Activated CD8-positive, alpha-beta T cell treated with anti-CD3 and anti-CD28 coated beads for 36 hours (primary cell): ENCODE measurements around the gene CTBP2. TPM values are rescaled to one million over a fixed set of nuclear protein-coding genes. Genes with fewer than 3 reads are reported as not detected.

Experiments used
- ATAC-seq: fragments of 200-7000 bp; cut with Tn5 transposase; one replicate; pipeline ENCODE4 v1.10.0; 2021; ENCODE audit warnings: mild to moderate bottlenecking, moderate library complexity
- CTCF ChIA-PET: fragments of 350-600 bp; sonication (Branson Sonifier 250); formaldehyde crosslinking; loops from one replicate; lab custom pipeline; 2021; ENCODE audit warnings: antibody characterized with exemption; lab: Charles Lee
- POLR2A ChIA-PET: fragments of 350-600 bp; sonication (Branson Sonifier 250); formaldehyde crosslinking; loops from one replicate; lab custom pipeline; 2021; ENCODE audit warnings: antibody characterized with exemption; lab: Charles Lee
- DNase-seq: peaks from one replicate; pipeline ENCODE4 v3.0.0-alpha.2; 2020
- H3K27ac Mint-ChIP-seq: one replicate; pipeline ENCODE4 v1.8.0; 2021; ENCODE audit warnings: mild to moderate bottlenecking, mixed read lengths
- H3K27me3 Mint-ChIP-seq: one replicate; pipeline ENCODE4 v1.8.0; 2021; ENCODE audit warnings: mixed read lengths
- H3K36me3 Mint-ChIP-seq: one replicate; pipeline ENCODE4 v1.8.0; 2021; ENCODE audit warnings: low read depth, mixed read lengths
- H3K4me1 Mint-ChIP-seq: one replicate; pipeline ENCODE4 v1.8.0; 2021; ENCODE audit warnings: low read depth, mixed read lengths
- H3K4me3 Mint-ChIP-seq: one replicate; pipeline ENCODE4 v1.8.0; 2021; ENCODE audit warnings: mild to moderate bottlenecking, moderate library complexity, mixed read lengths
- H3K9me3 Mint-ChIP-seq: one replicate; pipeline ENCODE4 v1.8.0; 2021; ENCODE audit warnings: mixed read lengths
- CTCF ChIP-seq: fragments of 200-600 bp; IDR thresholded peaks from one replicate; pipeline ENCODE4 v1.8.0; 2022; ENCODE audit warnings: antibody characterized with exemption, mild to moderate bottlenecking
- intact Hi-C: fragments of 100-400 bp; cut with micrococcal nuclease; formaldehyde crosslinking; loops from one replicate; pipeline ENCODE4 v1.10.0; 2022
- total RNA-seq, 2 experiments: library from RNA; stranded (reverse); gene quantifications; one replicate each; pipeline ENCODE4 v1.2.3, GENCODE V29; 2021

CTBP2 gene
- total RNA-seq, 2 experiments from 2014 or later = 0.60 to 0.88 TPM

DNA sequence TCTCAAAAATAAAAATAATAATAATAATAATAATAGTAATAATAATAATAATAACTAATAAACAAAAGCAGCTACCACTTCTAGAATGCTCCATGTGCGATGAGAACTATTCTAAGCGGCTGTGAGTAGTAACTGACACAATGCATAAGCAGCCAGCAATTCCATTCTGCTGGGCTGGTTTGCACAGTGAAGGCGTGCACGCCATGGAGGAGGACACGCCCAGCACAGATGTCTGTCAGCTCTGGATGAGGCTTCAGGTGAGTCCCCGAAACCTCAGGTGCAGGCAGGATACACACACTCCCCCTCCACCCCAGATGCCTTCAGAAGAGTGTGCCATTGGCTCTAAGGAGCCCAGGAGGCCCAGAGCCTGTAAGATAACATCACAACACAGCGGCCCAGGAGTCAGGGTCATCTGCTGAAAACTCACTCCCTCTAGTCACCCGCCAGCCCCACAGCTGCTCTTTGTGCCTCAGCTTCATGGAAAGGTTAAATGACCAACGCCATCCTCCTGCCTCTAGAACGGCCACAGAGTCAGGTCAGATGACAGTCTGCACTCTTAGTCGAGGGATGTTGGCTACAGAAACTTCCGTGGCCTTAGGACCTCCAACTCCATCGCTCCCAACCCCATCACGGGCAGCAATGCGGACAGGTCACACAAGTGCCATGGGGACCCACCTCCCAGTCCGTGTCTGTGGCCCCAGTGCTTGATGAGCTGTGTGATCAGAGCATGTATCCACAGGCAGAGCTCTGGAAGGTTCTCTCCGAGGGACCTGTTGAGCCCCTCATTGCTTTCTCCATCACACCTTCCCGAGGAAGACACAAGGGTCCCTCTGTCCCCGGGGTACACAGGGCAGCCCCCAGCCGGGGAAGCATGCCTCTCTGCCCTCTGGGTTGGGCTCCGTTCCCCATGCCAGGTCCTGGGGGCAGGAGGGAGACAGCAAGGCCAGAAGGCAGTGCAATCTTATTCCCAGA, 103.9 kb downstream of the CTBP2 start:
- Mint-ChIP-seq H3K36me3 (no peaks in the 10 kb centered on the region), H3K9me3 (no peaks in the 10 kb centered on the region), H3K4me3 (no peak overlapping the region), H3K27ac (no peak overlapping the region), H3K4me1 (no peaks in the 10 kb centered on the region), H3K27me3 (peaks cover 26% of the 10 kb centered on the region)
- DNase-seq (no peak), ATAC-seq (no peak)
- POLR2A ChIA-PET = no interaction called here
- CTCF ChIA-PET = interaction anchor here (0.9 to 1.4 kb wide), 4 partner anchors 8 to 73 kb away, joined by 3 to 10 read pairs (median 3); no protein-coding TSS in a partner anchor
- TF ChIP-seq CTCF = no peak
- intact Hi-C loops = no loop called here

GRCh38 chr10:125055446-125055845, 104.9 kb downstream of the CTBP2 start:
- no peak for DNase-seq
- no peak for ATAC-seq
- Mint-ChIP-seq H3K4me1 (no peaks in the 10 kb centered on the region), H3K36me3 (no peaks in the 10 kb centered on the region), H3K4me3 (no peak overlapping the region), H3K27me3 (peaks cover 18% of the 10 kb centered on the region), H3K27ac (no peak overlapping the region), H3K9me3 (no peaks in the 10 kb centered on the region)
- POLR2A ChIA-PET = no interaction called here
- CTCF ChIA-PET = interaction anchor here (1.2 to 1.4 kb wide), 2 partner anchors 10 to 72 kb away, joined by 3 read pairs; no protein-coding TSS in a partner anchor
- intact Hi-C loops = no loop called here
- TF ChIP-seq CTCF = no peak

DNA sequence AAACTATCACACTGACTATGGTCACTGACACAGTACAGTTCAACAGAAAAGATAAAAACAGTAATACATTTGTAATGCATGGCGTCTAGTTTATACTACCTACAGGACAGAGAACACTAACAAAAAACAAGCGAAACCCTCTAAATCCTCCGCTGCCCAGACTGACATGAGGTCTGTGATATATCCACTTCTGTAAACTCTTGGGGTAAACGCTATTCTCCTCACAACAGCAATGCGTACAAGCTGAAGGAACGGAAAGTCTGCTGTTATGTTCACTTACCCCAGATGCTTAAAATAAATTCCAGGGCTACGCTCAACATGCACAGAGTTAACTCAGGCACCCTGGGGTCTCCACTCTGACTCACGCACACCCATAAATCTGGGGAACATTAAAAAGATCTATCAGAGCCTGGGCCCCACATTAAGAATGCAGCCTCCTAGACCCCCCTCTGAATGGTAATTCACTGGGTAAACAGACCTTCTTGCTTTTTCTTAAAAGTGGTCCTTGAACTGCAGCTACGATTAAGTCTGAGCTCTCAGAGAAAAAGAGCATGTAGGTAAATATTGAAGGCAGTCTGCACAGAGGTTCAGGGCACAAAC, 105.6 kb downstream of the CTBP2 start:
- H3K27me3 Mint-ChIP-seq = peaks cover 15% of the 10 kb centered on the region
- no peaks in the 10 kb centered on the region for H3K4me1 Mint-ChIP-seq
- H3K9me3 Mint-ChIP-seq = no peaks in the 10 kb centered on the region
- ATAC-seq (no peak), DNase-seq (no peak)
- POLR2A ChIA-PET = no interaction called here
- no peak for TF ChIP-seq CTCF
- no peaks in the 10 kb centered on the region for H3K36me3 Mint-ChIP-seq
- H3K27ac Mint-ChIP-seq = no peak overlapping the region
- CTCF ChIA-PET = interaction anchor here (1.4 kb wide), 1 partner anchor 9 kb away, joined by 3 read pairs; no protein-coding TSS in a partner anchor
- intact Hi-C loops = no loop called here
- H3K4me3 Mint-ChIP-seq = no peak overlapping the region

DNA sequence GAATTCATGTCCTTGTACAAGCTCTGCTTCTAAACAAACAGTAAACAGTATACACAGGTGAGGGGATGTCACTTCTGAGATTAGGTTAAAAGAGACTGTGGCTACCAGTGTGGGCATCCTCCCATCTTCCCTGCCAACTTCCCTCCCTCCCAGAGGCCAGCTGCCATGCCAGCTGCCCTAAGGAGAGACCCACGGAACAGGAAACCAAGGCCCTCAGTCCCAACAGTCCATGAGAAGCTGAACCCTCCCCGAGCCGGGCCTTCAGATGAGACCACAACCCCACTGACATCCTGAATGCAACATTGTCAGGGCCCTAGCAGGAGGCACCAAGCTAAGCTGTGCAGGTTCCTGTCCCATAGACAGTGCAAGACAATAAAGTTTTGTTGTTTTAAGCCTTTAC, 106.1 kb downstream of the CTBP2 start:
- intact Hi-C loops = no loop called here
- Mint-ChIP-seq H3K27ac (no peak overlapping the region), H3K4me3 (no peak overlapping the region), H3K9me3 (no peaks in the 10 kb centered on the region), H3K36me3 (no peaks in the 10 kb centered on the region), H3K4me1 (no peaks in the 10 kb centered on the region), H3K27me3 (peaks cover 12% of the 10 kb centered on the region)
- no peak for TF ChIP-seq CTCF
- DNase-seq (no peak), ATAC-seq (no peak)
- ChIA-PET CTCF (no interaction called here), POLR2A (no interaction called here)

- ChIA-PET POLR2A (no interaction called here), CTCF (no interaction called here)
- H3K36me3 Mint-ChIP-seq = no peaks in the 10 kb centered on the region
- ATAC-seq (no peak), DNase-seq (no peak)
- intact Hi-C loops = no loop called here
- no peaks in the 10 kb centered on the region for H3K9me3 Mint-ChIP-seq
- TF ChIP-seq CTCF = no peak
- H3K27me3 Mint-ChIP-seq = peaks cover 7% of the 10 kb centered on the region
- H3K27ac Mint-ChIP-seq = no peak overlapping the region
- peaks cover 2% of the 10 kb centered on the region for H3K4me1 Mint-ChIP-seq
- no peak overlapping the region for H3K4me3 Mint-ChIP-seq
These were observed 108.2 kb downstream of the CTBP2 start for GRCh38 chr10:125052146-125052545.
